Heart right ventricle (tissue), 16 donors: ENCODE measurements around the gene TPST2. TPM values are rescaled to one million over a fixed set of nuclear protein-coding genes. Genes with fewer than 3 reads are reported as not detected.

Source experiments
- ATAC-seq, 8 donors: fragments of 200-7000 bp; cut with Tn5 transposase; one replicate each; pipeline ENCODE4 v1.9.1; 2020; ENCODE audit warnings: mild to moderate bottlenecking in 8 of 8, moderate library complexity in 8 of 8, moderate number of reproducible peaks in 1 of 8
- DNase-seq, 2 donors: peaks; one replicate each; pipeline ENCODE4 v3.0.0-alpha.2; 2020
- H3K27ac ChIP-seq, 10 donors: fragments of 200-600 bp; sonication (generic) in 2 of 10; one replicate each; pipeline versions ENCODE4 v1.5.0 to v1.8.0; 2020 to 2022; ENCODE audit warnings: mild to moderate bottlenecking in 3 of 10
- H3K27me3 ChIP-seq, 7 donors: fragments of 200-600 bp; one replicate each; pipeline ENCODE4 v1.8.0; 2021 to 2022; ENCODE audit warnings: mild to moderate bottlenecking in 2 of 7
- H3K36me3 ChIP-seq, 9 donors: fragments of 200-600 bp; sonication (generic) in 1 of 9; one replicate each; pipeline versions ENCODE4 v1.5.0 to v1.8.0; 2020 to 2022; ENCODE audit warnings: mild to moderate bottlenecking in 2 of 9
- H3K4me1 ChIP-seq, 9 donors: fragments of 200-600 bp; sonication (generic) in 1 of 9; one replicate each; pipeline versions ENCODE4 v1.5.0 to v1.8.0; 2020 to 2022; ENCODE audit warnings: mild to moderate bottlenecking in 4 of 9
- H3K4me3 ChIP-seq, 10 donors: fragments of 200-600 bp; sonication (generic) in 2 of 10; one replicate each; pipeline versions ENCODE4 v1.5.0 to v1.8.0; 2020 to 2022; ENCODE audit warnings: mild to moderate bottlenecking in 7 of 10, moderate library complexity in 2 of 10
- H3K9me3 ChIP-seq, 11 donors: fragments of 200-600 bp in 10 of 11; sonication (generic) in 2 of 11; one replicate each; pipeline versions ENCODE4 v1.5.0 to v1.8.0; 2013 to 2022; ENCODE audit warnings: mild to moderate bottlenecking in 2 of 11, control low read depth in 1 of 11, moderate library complexity in 1 of 11
- WGBS, 2 donors: extraction: QIAGEN DNeasy Blood & Tissue Kit; methylation state at CpG; one replicate each; pipeline ENCODE4 v1.1.7; 2013; ENCODE audit warnings: inconsistent platforms in 1 of 2; 5-methylcytosine and 5-hydroxymethylcytosine counted together
- intact Hi-C, 10 donors: fragments of 100-400 bp; cut with DNase I; formaldehyde crosslinking; loops; one replicate each; pipeline versions ENCODE4 v1.11.1 to v1.14.2; 2022
- polyA plus RNA-seq, 2 donors: library from polyadenylated mRNA; stranded (reverse); fragments of 200-250 nt; gene quantifications; one replicate each; pipeline ENCODE4 v1.2.3, GENCODE V29; 2013
- total RNA-seq, 10 donors: library from RNA; stranded (reverse); fragmentation: NEBNext Ultra II Directional in 3 of 10; extraction: Animal tissue kit (Norgen Biotek cat#: 25700) in 3 of 10; gene quantifications; one replicate each; pipeline versions ENCODE4 v1.2.1 to v1.2.4, GENCODE V29; 2021 to 2023
- TF ChIP-seq, protein P1 (sequence below), 9 donors: fragments of 200-600 bp; sonication (generic) in 2 of 9; IDR thresholded peaks; one replicate each; pipeline versions ENCODE4 v1.5.0 to v1.8.0; 2021 to 2022; ENCODE audit warnings: antibody characterized with exemption in 9 of 9, mild to moderate bottlenecking in 5 of 9, moderate library complexity in 1 of 9
- donor health status: Arrhythmogenic right ventricular cardiomyopathy.
- donor health status: ischemic (EF 13 %, LVEDD 7.1; RV severe dilation, severe dysfunction).
- donor health status: healthy with polysubstance abuse.
- donor health status: DM: no; HTN: yes; CAD: no.
- donor health status: DM: no; HTN: no; CAD: no.
- donor health status: ischemic (EF 25% LVEDD 6.9; RV normal size, moderate dysfunction).
- donor health status: ischemic (EF 25% LVEDD 5.7; RV mildly dilated, moderate dysfunction).
- donor health status: healthy.
- donor health status: DM: yes; HTN: yes; CAD: no.
- donor health status: Ischemic cardiomyopathy.
- donor health status: ischemic (EF 35%, LVEDD 5.7; RV mildly dilated, moderate dysfunction).
- donor health status: nonischemic (EF 11% LVEDD 7.7; RV severe dilation, severe dysfunction).
- donor health status: DM: yes; HTN: yes; CAD: no.
- donor health status: PGD.
- donor health status: ischemic (EF 29% LVEDD 5.4; RV normal size, mild dysfunction).
- donor health status: nonischemic (EF 23%, LVEDD 6.1; RV moderate dilation, normal function).

Gene TPST2
- total and polyA plus RNA-seq, 12 donors = 11.1 to 41.5 (median 21.7) TPM

DNA sequence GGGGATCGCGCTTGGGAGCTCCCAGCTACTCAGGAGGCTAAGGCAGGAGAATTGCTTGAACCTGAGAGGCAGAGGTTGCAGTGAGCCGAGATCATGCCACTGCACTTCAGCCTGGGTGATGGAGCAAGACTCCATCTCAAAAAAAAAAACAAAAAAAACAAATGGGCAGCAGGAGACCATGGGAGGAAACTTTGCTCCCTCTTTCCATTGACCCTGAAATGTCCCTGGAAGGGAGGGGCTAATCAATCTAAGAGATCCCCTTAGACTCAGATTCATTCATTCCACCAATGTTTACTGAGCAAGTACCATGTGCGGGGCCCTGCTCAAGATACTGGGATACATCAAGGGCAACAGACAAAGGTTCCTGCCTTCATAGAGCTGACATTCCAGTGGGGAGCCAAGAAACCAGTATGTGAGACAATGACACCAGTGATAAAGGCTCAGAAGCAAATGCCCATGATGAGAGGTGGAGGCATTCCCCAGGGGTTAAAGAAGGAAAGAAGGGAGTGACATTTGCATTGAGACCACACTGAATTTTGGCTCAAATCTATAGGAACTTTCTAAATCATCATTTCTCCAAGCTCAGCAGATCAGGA, 39.9 kb downstream of the TPST2 start:
- intact Hi-C loops = loop anchor here in 1 of 10 donors (5.0 kb wide), 1 partner anchor 37 kb away; no protein-coding TSS in a partner anchor
- peak overlapping the region in 8 of 10 donors; percentile 59 to 88 (median 82) for H3K27ac ChIP-seq
- WGBS, 2 donors = 86 to 88% methylated on average over 4 of the region's 4 CpGs
- peaks cover 0 to 10% (median 0%) of the 10 kb centered on the region in 9 donors for H3K36me3 ChIP-seq
- TF ChIP-seq, protein P1, sequence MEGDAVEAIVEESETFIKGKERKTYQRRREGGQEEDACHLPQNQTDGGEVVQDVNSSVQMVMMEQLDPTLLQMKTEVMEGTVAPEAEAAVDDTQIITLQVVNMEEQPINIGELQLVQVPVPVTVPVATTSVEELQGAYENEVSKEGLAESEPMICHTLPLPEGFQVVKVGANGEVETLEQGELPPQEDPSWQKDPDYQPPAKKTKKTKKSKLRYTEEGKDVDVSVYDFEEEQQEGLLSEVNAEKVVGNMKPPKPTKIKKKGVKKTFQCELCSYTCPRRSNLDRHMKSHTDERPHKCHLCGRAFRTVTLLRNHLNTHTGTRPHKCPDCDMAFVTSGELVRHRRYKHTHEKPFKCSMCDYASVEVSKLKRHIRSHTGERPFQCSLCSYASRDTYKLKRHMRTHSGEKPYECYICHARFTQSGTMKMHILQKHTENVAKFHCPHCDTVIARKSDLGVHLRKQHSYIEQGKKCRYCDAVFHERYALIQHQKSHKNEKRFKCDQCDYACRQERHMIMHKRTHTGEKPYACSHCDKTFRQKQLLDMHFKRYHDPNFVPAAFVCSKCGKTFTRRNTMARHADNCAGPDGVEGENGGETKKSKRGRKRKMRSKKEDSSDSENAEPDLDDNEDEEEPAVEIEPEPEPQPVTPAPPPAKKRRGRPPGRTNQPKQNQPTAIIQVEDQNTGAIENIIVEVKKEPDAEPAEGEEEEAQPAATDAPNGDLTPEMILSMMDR (IDR thresholded peaks at IDR 0.05) = no peak
- no peaks in the 10 kb centered on the region for H3K9me3 ChIP-seq
- DNase-seq = no peak
- H3K27me3 ChIP-seq = no peaks in the 10 kb centered on the region
- peak overlapping the region in 1 of 10 donors; percentile 14 for H3K4me3 ChIP-seq
- ATAC-seq = peak in 6 of 8 donors; percentile 6 to 48 (median 22)
- peaks cover 10 to 77% (median 62%) of the 10 kb centered on the region in 9 donors for H3K4me1 ChIP-seq

DNA sequence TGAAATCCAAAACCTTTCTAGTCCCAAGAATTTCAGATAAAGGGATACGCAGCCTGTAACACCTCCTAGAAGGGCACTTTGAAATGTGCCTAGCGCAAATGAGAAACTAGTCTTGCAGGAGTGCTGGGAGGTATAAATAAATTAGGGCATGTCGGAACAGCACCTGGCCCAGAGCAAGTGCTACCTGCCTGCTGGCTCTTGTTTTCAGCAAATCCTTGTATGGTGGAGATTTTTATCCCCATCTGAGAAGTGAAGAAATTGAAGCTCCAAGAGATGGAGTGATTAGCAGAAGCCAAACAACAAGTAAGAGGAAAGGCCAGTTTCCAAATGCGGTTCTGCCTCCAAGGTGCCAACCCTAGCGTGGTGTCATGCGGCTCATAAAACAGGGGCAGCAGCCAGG, 40.9 kb downstream of the TPST2 start:
- no peak for DNase-seq
- Histone ChIP-seq H3K27me3 (no peaks in the 10 kb centered on the region), H3K36me3 (peaks cover 0 to 10% (median 0%) of the 10 kb centered on the region in 9 donors), H3K9me3 (no peaks in the 10 kb centered on the region), H3K4me3 (no peak overlapping the region), H3K4me1 (peaks cover 10 to 77% (median 58%) of the 10 kb centered on the region in 9 donors), H3K27ac (peak overlapping the region in 7 of 10 donors; percentile 9 to 88 (median 80))
- intact Hi-C loops = loop anchor here in 1 of 10 donors (1.0 kb wide), 1 partner anchor 17 kb away; no protein-coding TSS in a partner anchor
- no peak for ATAC-seq
- 52 to 68% methylated on average over 6 of the region's 6 CpGs for WGBS, 2 donors
- TF ChIP-seq, protein P1 (IDR thresholded peaks at IDR 0.05) = no peak

DNA sequence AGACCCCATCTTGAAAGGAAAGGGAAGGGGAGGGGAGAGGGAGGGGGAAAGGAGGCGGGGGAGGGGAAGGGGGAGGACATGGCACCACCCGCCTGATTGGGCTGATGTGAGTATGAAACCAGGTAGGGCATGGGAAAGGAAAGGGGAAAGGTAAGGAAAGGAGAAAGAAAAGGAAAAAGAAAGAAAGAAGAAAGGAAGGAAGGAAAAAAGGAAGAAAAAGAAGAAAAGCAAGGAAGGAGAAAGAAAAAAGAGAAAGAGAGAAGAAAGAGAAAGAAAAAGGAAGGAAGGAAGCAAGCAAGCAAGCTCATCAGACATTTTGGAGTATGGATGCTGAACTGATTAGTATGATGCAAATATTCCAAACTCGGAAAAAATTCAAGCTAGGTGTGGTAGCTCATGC, 41.6 kb downstream of the TPST2 start:
- no peaks in the 10 kb centered on the region for H3K9me3 ChIP-seq
- no peak for ATAC-seq
- 90 to 92% methylated on average over 3 of the region's 3 CpGs for WGBS, 2 donors
- no peak overlapping the region for H3K4me3 ChIP-seq
- no peak for DNase-seq
- intact Hi-C loops = loop anchor here in 1 of 10 donors (1.0 kb wide), 1 partner anchor 16 kb away; no protein-coding TSS in a partner anchor
- peaks cover 10 to 73% (median 54%) of the 10 kb centered on the region in 9 donors for H3K4me1 ChIP-seq
- peaks cover 0 to 10% (median 0%) of the 10 kb centered on the region in 9 donors for H3K36me3 ChIP-seq
- H3K27me3 ChIP-seq = no peaks in the 10 kb centered on the region
- TF ChIP-seq, protein P1 (IDR thresholded peaks at IDR 0.05) = no peak
- peak overlapping the region in 4 of 10 donors; percentile 9 to 84 (median 48) for H3K27ac ChIP-seq

DNA sequence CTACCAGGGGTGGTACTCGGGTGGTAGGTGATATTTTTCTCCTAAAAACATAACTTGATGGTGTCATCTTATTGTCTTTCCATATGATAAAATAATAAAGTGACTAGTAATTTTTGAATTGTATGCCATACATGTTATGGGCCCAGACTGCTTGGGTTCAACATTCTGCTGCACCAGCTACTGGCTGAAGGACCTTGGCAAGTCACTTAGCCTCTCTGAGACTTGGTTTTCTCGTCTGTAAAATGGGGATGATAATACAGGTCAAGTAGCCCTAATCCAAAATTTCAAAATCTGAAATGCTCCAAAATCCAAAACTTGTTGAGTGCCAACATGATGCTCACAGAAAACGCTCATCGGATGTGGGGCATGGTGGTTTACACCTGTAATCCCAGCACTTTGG, 42.1 kb downstream of the TPST2 start:
- peaks cover 0 to 15% (median 0%) of the 10 kb centered on the region in 9 donors for H3K36me3 ChIP-seq
- H3K27me3 ChIP-seq = no peaks in the 10 kb centered on the region
- H3K9me3 ChIP-seq = no peaks in the 10 kb centered on the region
- 92 to 96% methylated on average over 4 of the region's 4 CpGs for WGBS, 2 donors
- DNase-seq (no peak), ATAC-seq (no peak)
- TF ChIP-seq, protein P1 (IDR thresholded peaks at IDR 0.05) = no peak
- intact Hi-C loops = loop anchor here in 1 of 10 donors (1.0 kb wide), 1 partner anchor 16 kb away; no protein-coding TSS in a partner anchor
- H3K27ac ChIP-seq = peak overlapping the region in 3 of 10 donors; percentile 17 to 84 (median 67)
- no peak overlapping the region for H3K4me3 ChIP-seq
- peaks cover 10 to 68% (median 54%) of the 10 kb centered on the region in 9 donors for H3K4me1 ChIP-seq
